IMR-90 (cell line): ENCODE results near the gene METTL14. TPM values are rescaled to one million over a fixed set of nuclear protein-coding genes. Genes with fewer than 3 reads are reported as not detected.

Source experiments
- ATAC-seq: fragments of 200-7000 bp; cut with Tn5 transposase; 2 replicates; pipeline ENCODE4 v1.9.1; 2020; ENCODE audit warnings: low read depth, mild to moderate bottlenecking, moderate library complexity
- BruUV-seq: library from RNA; stranded (reverse); fragments of 400-500 nt; replicated peaks from 2 replicates; lab custom pipeline; 2021; lab: Mats Ljungman, UMichigan
- CTCF ChIA-PET: fragments of 300-600 bp; formaldehyde crosslinking; extraction: SDS; loops from one replicate; lab custom pipeline; 2021; ENCODE audit warnings: antibody characterized with exemption; lab: Yijun Ruan, JAX
- POLR2A ChIA-PET: fragments of 300-600 bp; sonication (Branson Sonifier 250); formaldehyde crosslinking; loops from one replicate; lab custom pipeline; 2022; ENCODE audit warnings: antibody characterized with exemption; ENCODE audit not compliant: unreplicated experiment; lab: Charles Lee
- DNase-seq: peaks from one replicate; pipeline ENCODE4 v3.0.0; 2013
- H2AFZ ChIP-seq: replicated peaks from 2 replicates; pipeline ENCODE3; 2013; ENCODE audit warnings: low read length, mild to moderate bottlenecking; ENCODE audit not compliant: poor library complexity
- H2AK5ac ChIP-seq: 2 replicates; pipeline ENCODE4 v1.6.1; 2013; ENCODE audit warnings: low read depth, low read length, inconsistent platforms
- H2AK9ac ChIP-seq: replicated peaks from 2 replicates; pipeline ENCODE3; 2013; ENCODE audit warnings: mild to moderate bottlenecking, low read depth, low read length, moderate library complexity; ENCODE audit not compliant: poor library complexity
- H2BK120ac ChIP-seq: 2 replicates; pipeline ENCODE4 v1.6.1; 2013; ENCODE audit warnings: low read depth, low read length, inconsistent platforms
- H2BK15ac ChIP-seq: 3 replicates; pipeline ENCODE4 v1.6.1; 2013; ENCODE audit warnings: low read depth, low read length, inconsistent platforms
- H2BK20ac ChIP-seq: 2 replicates; pipeline ENCODE4 v1.6.1; 2013; ENCODE audit warnings: low read depth, mild to moderate bottlenecking, inconsistent platforms, low read length, moderate library complexity
- H2BK5ac ChIP-seq: 2 replicates; pipeline ENCODE4 v1.6.1; 2013; ENCODE audit warnings: mild to moderate bottlenecking, low read depth, low read length, inconsistent platforms; ENCODE audit not compliant: poor library complexity, severe bottlenecking
- H3K14ac ChIP-seq: replicated peaks from 2 replicates; pipeline ENCODE4 v1.6.1; 2013; ENCODE audit warnings: low read depth, low read length, inconsistent platforms
- H3K18ac ChIP-seq: 2 replicates; pipeline ENCODE4 v1.6.1; 2013; ENCODE audit warnings: low read depth, low read length, control low read depth
- H3K23ac ChIP-seq: 2 replicates; pipeline ENCODE4 v1.6.1; 2013; ENCODE audit warnings: low read depth, low read length, inconsistent platforms
- H3K27ac ChIP-seq: 2 replicates; pipeline ENCODE4 v1.5.1; 2013; ENCODE audit warnings: mild to moderate bottlenecking, control low read depth, low read length; ENCODE audit not compliant: insufficient read depth
- H3K27me3 ChIP-seq: 2 replicates; pipeline ENCODE4 v1.6.1; 2013; ENCODE audit warnings: low read length; ENCODE audit not compliant: control insufficient read depth, insufficient read depth
- H3K36me3 ChIP-seq: 2 replicates; pipeline ENCODE4 v1.6.1; 2013; ENCODE audit warnings: low read length, mixed read lengths; ENCODE audit not compliant: control insufficient read depth, insufficient read depth
- H3K4ac ChIP-seq: 2 replicates; pipeline ENCODE4 v1.6.1; 2013; ENCODE audit warnings: low read depth, low read length, inconsistent platforms
- H3K4me1 ChIP-seq: 2 replicates; pipeline ENCODE4 v1.6.1; 2013; ENCODE audit warnings: low read length, mixed read lengths; ENCODE audit not compliant: control insufficient read depth, insufficient read depth
- H3K4me2 ChIP-seq: 2 replicates; pipeline ENCODE4 v1.6.1; 2013; ENCODE audit warnings: low read depth, mild to moderate bottlenecking, control low read depth, low read length, moderate library complexity
- H3K4me3 ChIP-seq: 2 replicates; pipeline ENCODE4 v1.5.1; 2013; ENCODE audit warnings: low read depth, mild to moderate bottlenecking, control low read depth, low read length, moderate library complexity; ENCODE audit not compliant: insufficient read depth
- H3K56ac ChIP-seq: 2 replicates; pipeline ENCODE4 v1.6.1; 2013; ENCODE audit warnings: low read length, inconsistent platforms; ENCODE audit not compliant: insufficient read depth; ENCODE audit errors: extremely low read depth
- H3K79me1 ChIP-seq, 2 experiments: 2 replicates each; pipeline ENCODE4 v1.6.1; 2013; ENCODE audit warnings: low read length in 2 of 2, inconsistent platforms in 1 of 2, low read depth in 1 of 2
- H3K9ac ChIP-seq: 2 replicates; pipeline ENCODE4 v1.6.1; 2013; ENCODE audit warnings: low read depth, low read length, control low read depth
- H3K9me1 ChIP-seq: 2 replicates; pipeline ENCODE4 v1.6.1; 2013; ENCODE audit warnings: low read length, inconsistent platforms; ENCODE audit not compliant: insufficient read depth
- H3K9me3 ChIP-seq: 2 replicates; pipeline ENCODE4 v1.6.1; 2013; ENCODE audit warnings: low read length; ENCODE audit not compliant: control insufficient read depth, insufficient read depth
- H4K20me1 ChIP-seq: 2 replicates; pipeline ENCODE4 v1.6.1; 2013; ENCODE audit warnings: low read length, inconsistent platforms; ENCODE audit not compliant: insufficient read depth
- H4K5ac ChIP-seq: 2 replicates; pipeline ENCODE4 v1.6.1; 2013; ENCODE audit warnings: mild to moderate bottlenecking, low read depth, low read length, control low read depth
- H4K8ac ChIP-seq, 2 experiments: 2 replicates each; pipeline ENCODE4 v1.6.1; 2013; ENCODE audit warnings: low read depth in 2 of 2, low read length in 2 of 2, control low read depth in 1 of 2, inconsistent platforms in 1 of 2
- H4K91ac ChIP-seq: 2 replicates; pipeline ENCODE4 v1.6.1; 2013; ENCODE audit warnings: low read depth, low read length, inconsistent platforms; ENCODE audit not compliant: insufficient read depth
- CTCF ChIP-seq: conservative IDR thresholded peaks from 2 replicates; pipeline ENCODE4 v1.5.1; 2012; ENCODE audit warnings: mild to moderate bottlenecking, low read depth, low read length, improper control_type of control experiment
- MAFK ChIP-seq: IDR thresholded peaks from 2 replicates; pipeline ENCODE4 v1.6.1; 2012; ENCODE audit warnings: low read depth, low read length, improper control_type of control experiment
- MXI1 ChIP-seq: IDR thresholded peaks from 2 replicates; pipeline ENCODE4 v1.6.1; 2012; ENCODE audit warnings: low read depth, mild to moderate bottlenecking, low read length, moderate library complexity, borderline replicate concordance
- NFE2L2 ChIP-seq: fragments of 150-350 bp; IDR thresholded peaks from 2 replicates; pipeline ENCODE4 v1.6.1; 2016; ENCODE audit warnings: low read depth, mild to moderate bottlenecking, low read length
- POLR2A ChIP-seq: IDR thresholded peaks from 2 replicates; pipeline ENCODE4 v1.6.1; 2012; ENCODE audit warnings: mild to moderate bottlenecking, low read depth, low read length
- RCOR1 ChIP-seq: IDR thresholded peaks from 2 replicates; pipeline ENCODE4 v1.6.1; 2012; ENCODE audit warnings: mild to moderate bottlenecking, low read length, improper control_type of control experiment; ENCODE audit not compliant: insufficient replicate concordance
- RFX5 ChIP-seq: IDR thresholded peaks from 2 replicates; pipeline ENCODE4 v1.8.0; 2012; ENCODE audit warnings: low read depth, mild to moderate bottlenecking, low read length, moderate library complexity
- USF2 ChIP-seq: fragments of 150-350 bp; IDR thresholded peaks from 2 replicates; pipeline ENCODE4 v1.6.1; 2017; ENCODE audit warnings: mild to moderate bottlenecking, antibody characterized with exemption, low read length, low read depth
- dilution Hi-C: fragments of 300-500 bp; cut with HindIII; formaldehyde crosslinking; loops from one replicate; pipeline ENCODE4 v1.14.3; 2018; ENCODE audit warnings: low sequenced_read_pairs; ENCODE audit not compliant: unreplicated experiment
- in situ Hi-C: fragments of 300-500 bp; cut with MboI; formaldehyde crosslinking; loops from 3 replicates; pipeline ENCODE4 v1.14.3; 2019; ENCODE audit warnings: low sequenced_read_pairs, inconsistent platforms, mixed read lengths
- intact Hi-C: fragments of 100-400 bp; cut with micrococcal nuclease; formaldehyde crosslinking; loops from 2 replicates; pipeline ENCODE4 v1.10.0; 2022
- polyA plus RNA-seq, 3 experiments: library from polyadenylated mRNA; depleted of rRNA; stranded (reverse); fragments of >200 nt; gene quantifications; 2 replicates each; pipeline ENCODE4 v1.2.3, GENCODE V29; 2012; ENCODE audit warnings: low replicate concordance in 1 of 3
- total RNA-seq: library from RNA; depleted of rRNA; stranded (reverse); fragments of >200 nt; gene quantifications from 2 replicates; pipeline ENCODE4 v1.2.3, GENCODE V29; 2012

The METTL14 gene
- total and polyA plus RNA-seq, 2 of the 4 experiments (the other 2 are of a cell fraction) = 5.0 to 9.3 TPM

GRCh38 chr4:118741301-118741855 lies 56.2 kb downstream of the METTL14 start (continued):
- TF ChIP-seq CTCF (no peak), MAFK (no peak)

- H3K27ac ChIP-seq = no peak overlapping the region
- no peak overlapping the region for H4K91ac ChIP-seq
- H3K36me3 ChIP-seq = peaks cover 52% of the 10 kb centered on the region
- no peaks in the 10 kb centered on the region for H3K9me3 ChIP-seq
- H2AK5ac ChIP-seq = no peak overlapping the region
- no peak overlapping the region for H2AK9ac ChIP-seq
- no peak overlapping the region for H3K4ac ChIP-seq
- no peak overlapping the region for H3K14ac ChIP-seq
- no peak overlapping the region for H2AFZ ChIP-seq
- POLR2A ChIA-PET = no interaction called here
- H2BK15ac ChIP-seq = no peak overlapping the region
- H4K20me1 ChIP-seq = peaks cover 26% of the 10 kb centered on the region; the same call in 1 of the 2 replicates
- H3K4me2 ChIP-seq = no peak overlapping the region
- TF ChIP-seq RFX5 (no peak), NFE2L2 (no peak), POLR2A (no peak), RCOR1 (no peak), CTCF (no peak), MXI1 (no peak), USF2 (no peak)
- no peak for DNase-seq
- H3K23ac ChIP-seq = no peak overlapping the region
- H2BK20ac ChIP-seq = no peak overlapping the region
- H3K56ac ChIP-seq = no peak overlapping the region
- intact Hi-C loops = no loop called here
- in situ Hi-C loops = loop anchor here (10.0 kb wide), 1 partner anchor 233 kb away; no protein-coding TSS in a partner anchor
- CTCF ChIA-PET = interaction anchor here (0.7 to 1.2 kb wide), 3 partner anchors 9 to 128 kb away, joined by 3 to 5 read pairs (median 3); no protein-coding TSS in a partner anchor
- H3K9ac ChIP-seq = no peak overlapping the region
- H4K8ac ChIP-seq = no peak overlapping the region
- peaks cover 17% of the 10 kb centered on the region for H3K4me1 ChIP-seq
- no peak overlapping the region for H3K4me3 ChIP-seq
- no peak overlapping the region for H3K18ac ChIP-seq
- peaks cover 27 to 58% of the 10 kb centered on the region in 2 experiments for H3K79me1 ChIP-seq
- H2BK5ac ChIP-seq = peak overlapping the region; percentile 48
- dilution Hi-C loops = no loop called here
- no peak overlapping the region for H4K5ac ChIP-seq
- no peak for ATAC-seq
- no peak overlapping the region for H2BK120ac ChIP-seq
- no TSS peak for BruUV-seq
- H3K27me3 ChIP-seq = no peaks in the 10 kb centered on the region
- H3K9me1 ChIP-seq = 0 out of 2 replicates have a peak, but pooled peaks cover 4% of the 10 kb centered on the region
These were observed 56.9 kb downstream of the METTL14 start for GRCh38 chr4:118742050-118742449.
